OCI-LY7 (cell line): ENCODE results near the gene MAP3K7CL. TPM values are rescaled to one million over a fixed set of nuclear protein-coding genes. Genes with fewer than 3 reads are reported as not detected.

Experiments used
- BruUV-seq: library from RNA; stranded (reverse); fragments of 400-500 nt; replicated peaks from 2 replicates; lab custom pipeline; 2021; lab: Mats Ljungman, UMichigan
- CTCF ChIA-PET: fragments of 300-600 bp; sonication (Branson Sonifier 250); formaldehyde crosslinking; loops from one replicate; lab custom pipeline; 2022; ENCODE audit warnings: antibody characterized with exemption; ENCODE audit not compliant: unreplicated experiment; lab: Charles Lee
- POLR2A ChIA-PET: fragments of 300-600 bp; sonication (Branson Sonifier 250); formaldehyde crosslinking; loops from one replicate; lab custom pipeline; 2022; ENCODE audit warnings: antibody characterized with exemption; lab: Charles Lee
- DNase-seq: peaks from one replicate; pipeline ENCODE4 v3.0.0-alpha.2; 2015; ENCODE audit warnings: low spot score
- H2AFZ ChIP-seq: fragments of 200-600 bp; sonication (generic), shearing (Covaris generic); 2 replicates; pipeline ENCODE4 v1.6.1; 2014; ENCODE audit warnings: mild to moderate bottlenecking, antibody characterized with exemption, low read length, moderate library complexity
- H3K27ac ChIP-seq: fragments of 200-600 bp; sonication (generic); 2 replicates; pipeline ENCODE4 v1.5.1; 2014; ENCODE audit warnings: mixed run types, low read depth, mild to moderate bottlenecking, moderate library complexity, low read length, inconsistent platforms; ENCODE audit not compliant: poor library complexity, severe bottlenecking
- H3K36me3 ChIP-seq: fragments of 200-600 bp; sonication (generic); 2 replicates; pipeline ENCODE4 v1.6.1; 2014; ENCODE audit warnings: mild to moderate bottlenecking, antibody characterized with exemption, low read length, moderate library complexity, mixed read lengths; ENCODE audit not compliant: insufficient read depth
- H3K4me1 ChIP-seq: fragments of 200-600 bp; sonication (generic); 2 replicates; pipeline ENCODE4 v1.5.1; 2014; ENCODE audit warnings: mild to moderate bottlenecking, low read length; ENCODE audit not compliant: insufficient read depth, poor library complexity, severe bottlenecking
- H3K4me2 ChIP-seq: fragments of 200-600 bp; sonication (generic); 2 replicates; pipeline ENCODE4 v1.6.1; 2014; ENCODE audit warnings: mild to moderate bottlenecking, low read length
- H3K4me3 ChIP-seq: fragments of 200-600 bp; sonication (generic); 2 replicates; pipeline ENCODE4 v1.5.1; 2014; ENCODE audit warnings: mild to moderate bottlenecking, low read depth, low read length; ENCODE audit not compliant: poor library complexity, severe bottlenecking
- H3K79me2 ChIP-seq: fragments of 200-600 bp; sonication (generic); 2 replicates; pipeline ENCODE4 v1.6.1; 2016; ENCODE audit warnings: low read depth, mild to moderate bottlenecking, low read length, moderate library complexity, mixed read lengths; ENCODE audit not compliant: insufficient read depth
- H3K9me2 ChIP-seq: fragments of 200-600 bp; sonication (generic); 2 replicates; pipeline ENCODE4 v1.6.1; 2016; ENCODE audit warnings: mild to moderate bottlenecking, low read length, mixed read lengths; ENCODE audit not compliant: insufficient read depth
- H3K9me3 ChIP-seq: fragments of 200-600 bp; sonication (generic); 2 replicates; pipeline ENCODE4 v1.6.1; 2014; ENCODE audit warnings: mild to moderate bottlenecking, mixed run types, low read length, mixed read lengths
- H4K20me1 ChIP-seq: fragments of 200-600 bp; sonication (generic); 2 replicates; pipeline ENCODE4 v1.6.1; 2014; ENCODE audit warnings: mild to moderate bottlenecking, antibody characterized with exemption, low read length, moderate library complexity, mixed read lengths; ENCODE audit not compliant: insufficient read depth
- CTCF ChIP-seq: fragments of 200-600 bp; sonication (generic); conservative IDR thresholded peaks from 2 replicates; pipeline ENCODE4 v1.5.1; 2014; ENCODE audit warnings: mild to moderate bottlenecking, antibody characterized with exemption, low read length, moderate library complexity, mixed read lengths
- EZH2phosphoT487 ChIP-seq: fragments of 200-600 bp; sonication (generic); IDR thresholded peaks from 2 replicates; pipeline ENCODE4 v1.6.1; 2018; ENCODE audit warnings: low read depth, borderline replicate concordance, mild to moderate bottlenecking, mixed run types, antibody characterized with exemption, low read length, moderate library complexity, mixed read lengths
- intact Hi-C: fragments of 100-400 bp; cut with micrococcal nuclease; formaldehyde crosslinking; loops from one replicate; pipeline ENCODE4 v1.10.0; 2022; ENCODE audit not compliant: unreplicated experiment
- total RNA-seq, 2 experiments: library from RNA; depleted of rRNA in 1 of 2; stranded (reverse); fragments of >200 nt in 1 of 2; shearing (Covaris generic) in 1 of 2; gene quantifications; 2 replicates each; pipeline ENCODE4 v1.2.3, GENCODE V29; 2014 to 2022

Gene MAP3K7CL
- total RNA-seq, 2 experiments from 2014 or later: 7.8 to 13.0 TPM

- intact Hi-C loops: no loop called here
- ChIA-PET POLR2A (interaction anchor here (0.7 kb wide), 1 partner anchor 81 kb away, joined by 3 read pairs; no protein-coding TSS in a partner anchor), CTCF (no interaction called here)
- H2AFZ ChIP-seq: no peak overlapping the region
- H3K79me2 ChIP-seq: no peaks in the 10 kb centered on the region
- no peaks in the 10 kb centered on the region for H3K36me3 ChIP-seq
- no peaks in the 10 kb centered on the region for H4K20me1 ChIP-seq
- no peak overlapping the region for H3K27ac ChIP-seq
- H3K9me3 ChIP-seq: no peaks in the 10 kb centered on the region
- no peak overlapping the region for H3K4me2 ChIP-seq
- no peak overlapping the region for H3K4me3 ChIP-seq
- no peak for DNase-seq
- TF ChIP-seq EZH2phosphoT487 (no peak), CTCF (no peak)
- no TSS peak for BruUV-seq
- peaks cover 15% of the 10 kb centered on the region for H3K4me1 ChIP-seq
- no peaks in the 10 kb centered on the region for H3K9me2 ChIP-seq
Measured at GRCh38 chr21:29083306-29083705, 47.1 kb upstream of the MAP3K7CL start.

- H3K4me2 ChIP-seq: no peak overlapping the region
- no peak overlapping the region for H2AFZ ChIP-seq
- CTCF ChIA-PET: no interaction called here
- no peaks in the 10 kb centered on the region for H3K9me2 ChIP-seq
- POLR2A ChIA-PET: no interaction called here
- no TSS peak for BruUV-seq
- H3K4me1 ChIP-seq: peaks cover 5% of the 10 kb centered on the region
- intact Hi-C loops: no loop called here
- DNase-seq: no peak
- TF ChIP-seq EZH2phosphoT487: no peak
- no peak for TF ChIP-seq CTCF
- no peaks in the 10 kb centered on the region for H3K36me3 ChIP-seq
- H4K20me1 ChIP-seq: no peaks in the 10 kb centered on the region
- no peak overlapping the region for H3K27ac ChIP-seq
- no peaks in the 10 kb centered on the region for H3K79me2 ChIP-seq
- H3K9me3 ChIP-seq: no peaks in the 10 kb centered on the region
- no peak overlapping the region for H3K4me3 ChIP-seq
Measured at GRCh38 chr21:29084372-29084771, 46.1 kb upstream of the MAP3K7CL start.

- DNase-seq: no peak
- H3K27ac ChIP-seq: no peak overlapping the region
- intact Hi-C loops: no loop called here
- no TSS peak for BruUV-seq
- H3K4me1 ChIP-seq: no peaks in the 10 kb centered on the region
- H2AFZ ChIP-seq: no peak overlapping the region
- TF ChIP-seq CTCF (no peak), EZH2phosphoT487 (no peak)
- H3K36me3 ChIP-seq: no peaks in the 10 kb centered on the region
- no peaks in the 10 kb centered on the region for H3K9me3 ChIP-seq
- no peak overlapping the region for H3K4me3 ChIP-seq
- H4K20me1 ChIP-seq: no peaks in the 10 kb centered on the region
- POLR2A ChIA-PET: interaction anchor here (0.7 kb wide), 1 partner anchor 782 kb away, joined by 4 read pairs; no protein-coding TSS in a partner anchor
- no peaks in the 10 kb centered on the region for H3K79me2 ChIP-seq
- no peak overlapping the region for H3K4me2 ChIP-seq
- H3K9me2 ChIP-seq: no peaks in the 10 kb centered on the region
- CTCF ChIA-PET: no interaction called here
Measured at GRCh38 chr21:29085106-29085752, 45.2 kb upstream of the MAP3K7CL start.
